Stimulated activated CD8-positive, alpha-beta memory T cell treated with anti-CD3 and anti-CD28 coated beads, Interleukin-7, amount 100 ng/mL, for 1 hour (primary cell): Measurements from ENCODE around the gene FNBP1.

Experiments used
- DNase-seq, 2 donors: peaks; one replicate each; pipeline ENCODE4 v3.0.0-alpha.2; 2020; ENCODE audit warnings: low read depth in 2 of 2

FNBP1 gene

DNA sequence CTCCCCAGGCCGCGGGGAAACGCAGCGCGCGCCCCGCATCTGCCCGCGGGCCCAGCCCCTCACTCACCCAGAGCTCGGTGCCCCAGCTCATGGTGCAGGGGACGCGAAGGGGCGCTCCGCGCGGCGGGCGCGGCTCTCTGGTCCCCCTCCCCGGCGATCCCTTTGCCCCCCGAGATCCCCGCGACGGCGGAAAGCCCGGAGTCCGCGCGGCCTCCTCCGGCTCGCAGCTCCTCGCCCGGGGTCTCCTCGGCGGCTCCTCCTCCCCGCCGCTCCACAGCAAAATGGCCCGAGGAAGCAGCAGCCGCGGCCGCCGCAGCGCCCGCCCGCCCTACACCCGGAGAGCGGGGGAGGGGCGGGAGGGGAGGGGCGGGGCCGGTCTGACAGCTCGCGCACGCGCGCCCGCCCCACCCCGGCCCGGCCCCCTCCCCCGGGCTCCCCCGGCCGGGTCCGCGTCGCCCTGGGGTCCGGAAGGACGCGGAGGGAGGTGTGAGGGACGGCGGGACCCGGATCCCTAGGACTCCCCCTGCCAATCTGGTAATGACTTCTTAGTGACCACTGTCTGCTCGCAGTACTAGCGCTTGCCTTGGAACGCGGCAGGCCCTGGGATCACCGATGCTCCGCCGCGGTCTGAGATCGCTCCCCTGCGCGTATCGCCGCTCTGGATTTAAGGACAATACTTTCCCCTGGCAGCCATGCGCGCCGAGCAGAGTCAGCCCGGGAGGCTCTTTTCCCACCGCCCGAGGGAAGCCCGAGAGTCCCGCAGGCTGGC, at the start of gene FNBP1:
TSS of gene FNBP1 (minus strand) at position 305 of the 769 bp plus-strand sequence. CDS start at position 91, 214 bp downstream.
- DNase-seq: peak; percentile 58 to 61

DNA sequence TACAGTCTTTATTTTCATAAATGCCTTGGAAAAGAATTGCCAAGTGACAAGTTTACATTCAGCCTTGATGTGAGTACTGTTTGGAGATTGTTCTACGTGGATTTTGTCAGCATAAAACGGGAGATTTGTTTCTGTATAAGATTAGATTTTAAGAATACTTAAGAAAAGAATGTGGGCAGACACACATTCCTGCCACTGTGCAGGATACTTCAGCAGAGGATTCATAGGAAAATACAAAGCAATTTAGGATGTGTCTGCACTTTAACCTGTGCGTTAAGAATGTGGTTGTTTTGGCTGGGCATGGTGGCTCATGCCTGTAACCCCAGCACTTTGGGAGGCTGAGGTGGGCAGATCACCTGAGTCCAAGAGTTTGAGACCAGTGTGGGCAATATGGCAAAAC, 47.9 kb upstream of the FNBP1 start:
- DNase-seq: no peak

DNA sequence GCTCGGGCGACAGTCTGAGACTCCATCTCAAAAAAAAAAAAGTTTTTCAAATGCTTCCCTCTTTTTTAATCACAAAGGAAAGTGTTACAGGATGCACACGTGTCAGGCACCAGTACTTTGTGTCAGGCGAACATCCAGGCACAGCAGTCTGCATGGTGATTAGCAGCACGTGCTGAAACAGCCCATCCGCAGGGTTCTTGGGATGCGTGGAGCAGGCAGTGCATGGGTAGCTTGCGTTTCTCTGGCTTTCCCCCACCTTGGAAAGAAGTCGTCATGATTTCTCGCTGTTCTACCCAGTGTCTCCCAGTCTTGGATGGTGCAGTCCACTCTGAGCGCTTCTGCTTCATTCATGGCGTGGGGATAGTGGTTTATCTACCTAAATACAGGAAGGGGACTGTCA, 46.2 kb upstream of the FNBP1 start:
- DNase-seq: no peak

DNA sequence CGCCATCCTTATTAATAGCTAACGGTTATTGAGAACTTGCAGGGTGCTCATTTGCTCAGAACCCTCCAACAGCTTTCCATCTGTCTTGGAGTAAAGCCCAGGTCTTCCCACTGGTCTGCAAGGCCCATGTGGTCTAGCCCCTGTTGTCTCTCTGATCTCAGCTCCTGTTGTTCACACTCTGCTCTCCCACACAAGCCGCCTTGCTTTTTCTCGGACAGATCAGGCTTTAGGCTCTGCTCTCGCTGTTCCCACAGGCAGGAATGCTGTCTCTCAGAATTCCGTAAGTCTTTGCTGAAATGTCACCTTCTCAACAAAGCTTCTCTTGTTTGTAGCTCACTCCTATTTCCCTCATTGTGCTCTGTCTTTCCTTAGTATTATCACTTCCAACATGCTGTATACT, 45.1 kb upstream of the FNBP1 start:
- no peak for DNase-seq

DNA sequence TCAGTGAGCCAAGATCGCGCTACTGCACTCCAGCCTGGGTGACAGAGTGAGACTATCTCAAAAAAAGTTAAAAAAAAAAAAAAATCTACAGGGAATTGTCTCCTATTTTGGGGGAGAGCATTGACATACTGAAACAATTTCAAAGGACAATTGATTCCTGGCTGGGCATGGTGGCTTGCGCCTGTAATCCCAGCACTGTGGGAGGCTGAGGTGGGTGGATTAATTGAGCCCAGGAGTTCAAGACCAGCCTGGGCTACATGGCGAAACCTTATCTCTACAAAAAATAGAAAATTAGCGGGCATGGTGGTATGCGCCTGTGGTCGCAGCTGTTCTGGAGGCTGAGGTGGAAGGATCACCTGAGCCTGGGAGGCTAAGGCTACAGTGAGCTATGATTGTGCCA, 41.3 kb upstream of the FNBP1 start:
- DNase-seq: no peak

DNA sequence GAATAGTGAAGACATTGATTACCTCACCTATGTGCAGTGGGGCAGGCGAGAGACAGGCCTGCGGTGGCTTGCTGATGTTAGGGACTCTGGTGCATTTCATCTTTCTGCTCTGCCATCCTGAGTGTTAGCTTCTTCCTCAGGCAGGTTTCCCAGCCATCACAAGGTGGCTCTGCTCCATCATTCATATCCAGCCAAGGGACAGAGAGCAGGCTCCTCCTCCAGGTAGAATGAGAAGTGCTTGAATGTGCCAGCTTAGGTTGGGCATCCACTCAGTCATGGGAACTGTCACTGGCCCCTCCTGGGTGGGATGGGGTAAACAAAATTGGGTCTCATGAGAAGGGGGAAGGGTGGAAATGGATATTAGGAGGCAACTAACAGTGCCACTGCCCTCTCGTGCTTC, 35.6 kb upstream of the FNBP1 start:
- DNase-seq: no peak

DNA sequence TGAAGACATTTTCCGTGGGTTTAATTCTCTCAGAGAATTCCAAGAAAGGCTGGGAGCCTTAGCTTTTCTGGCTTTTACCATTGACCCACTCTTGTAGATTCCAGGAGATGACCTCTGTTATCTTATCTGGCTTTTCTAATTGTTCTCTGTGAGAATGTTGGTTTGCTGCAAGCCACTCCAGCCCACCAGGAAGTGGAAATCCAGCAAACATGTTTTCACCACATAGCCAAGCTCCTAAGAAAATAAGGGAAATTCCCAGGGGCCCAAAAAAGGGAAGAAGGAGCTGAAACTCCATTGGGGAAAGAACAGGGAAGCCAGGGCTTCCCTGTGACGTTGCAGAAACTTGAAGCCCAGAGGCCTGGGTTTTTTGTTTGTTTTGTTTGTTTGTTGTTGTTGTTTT, 30.4 kb upstream of the FNBP1 start:
- no peak for DNase-seq

DNA sequence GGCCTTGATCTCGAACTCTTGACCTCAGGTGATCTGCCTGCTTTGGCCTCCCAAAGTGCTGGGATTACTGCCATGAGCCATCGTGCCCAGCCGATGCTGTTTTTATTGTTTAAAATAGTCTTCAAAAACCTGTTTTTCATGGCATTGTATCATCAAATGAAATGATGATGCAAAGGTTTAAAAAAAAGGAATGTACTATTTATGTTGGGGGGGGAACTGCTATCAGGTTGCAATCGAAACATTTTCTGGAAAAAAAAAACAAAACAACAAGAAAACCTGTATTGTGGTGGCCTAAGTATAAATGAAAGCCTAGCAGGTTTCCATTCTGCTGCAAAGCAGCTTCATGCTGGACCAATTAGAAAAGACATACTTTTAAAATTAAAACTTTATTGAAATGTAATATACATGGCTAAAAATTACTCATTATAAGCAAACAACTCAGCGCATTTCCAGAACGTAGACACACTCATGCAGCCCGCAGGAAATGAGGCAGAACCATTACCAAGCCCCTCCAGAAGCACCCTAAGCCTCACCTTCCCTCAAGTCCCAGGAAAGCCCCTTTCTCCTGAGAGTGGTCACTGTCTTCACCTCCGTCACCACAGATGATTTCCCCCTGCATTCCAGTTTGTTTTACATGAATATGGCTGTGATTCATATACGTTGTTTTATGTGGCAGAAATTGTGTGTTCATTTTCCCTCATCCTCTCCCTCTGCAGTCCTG, 29.7 kb upstream of the FNBP1 start:
- no peak for DNase-seq

DNA sequence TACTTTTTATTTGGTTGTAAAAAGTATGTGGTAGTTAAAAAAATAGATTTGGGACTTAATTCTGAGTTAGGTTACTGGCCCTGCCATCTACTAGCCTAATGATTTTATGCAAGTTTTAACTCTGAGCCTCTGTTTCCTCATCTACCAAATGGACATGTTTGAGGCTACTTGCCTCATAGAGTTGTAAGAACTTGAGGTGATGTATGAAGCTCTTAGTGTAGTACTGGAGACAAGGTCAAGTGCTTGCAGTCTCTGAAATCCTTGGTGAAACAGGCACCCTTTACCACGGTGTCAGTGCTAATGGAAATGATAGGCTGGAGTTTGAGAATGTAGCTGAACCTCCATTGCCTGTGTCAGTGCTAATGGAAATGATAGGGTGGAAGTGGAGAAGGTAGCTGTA, 26.1 kb upstream of the FNBP1 start:
- DNase-seq: no peak

DNA sequence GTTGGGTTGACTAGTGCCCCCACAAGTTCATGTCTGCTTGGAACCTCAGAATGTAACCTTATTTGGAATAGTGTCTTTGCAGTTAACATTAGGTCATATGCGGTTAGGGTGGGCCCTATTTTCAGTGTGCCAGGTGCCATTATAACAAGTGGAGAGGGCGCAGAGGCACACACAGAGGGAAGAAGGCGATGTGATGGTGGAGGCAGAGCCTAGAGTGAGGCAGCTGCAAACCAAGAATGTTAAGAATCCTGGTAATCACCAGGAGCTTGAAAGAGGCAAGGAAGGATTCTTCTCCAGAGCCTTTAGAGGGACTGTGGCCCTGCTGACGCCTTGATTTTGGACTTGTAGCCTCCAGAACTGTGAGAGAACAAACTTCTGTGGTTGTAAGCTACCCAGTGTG, 21.6 kb upstream of the FNBP1 start:
- DNase-seq: no peak

DNA sequence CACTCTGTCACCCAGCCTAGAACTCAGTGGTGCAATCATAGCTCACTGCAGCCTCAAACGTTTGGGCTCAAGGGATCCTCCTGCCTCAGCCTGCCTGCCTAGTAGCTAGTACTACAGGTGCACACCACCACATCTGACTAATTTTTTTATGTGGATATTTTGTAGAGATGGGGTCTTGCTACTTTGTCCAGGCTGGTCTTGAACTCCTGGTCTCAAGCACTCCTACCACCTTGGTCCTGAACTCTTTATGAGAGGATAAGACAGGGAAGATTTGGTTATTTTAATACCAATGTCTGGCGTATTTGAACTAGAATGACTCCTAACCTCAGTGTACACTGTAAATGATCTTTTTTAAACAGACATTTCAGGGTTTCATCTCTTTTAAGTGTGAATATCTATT, 19.8 kb upstream of the FNBP1 start:
- DNase-seq: no peak

DNA sequence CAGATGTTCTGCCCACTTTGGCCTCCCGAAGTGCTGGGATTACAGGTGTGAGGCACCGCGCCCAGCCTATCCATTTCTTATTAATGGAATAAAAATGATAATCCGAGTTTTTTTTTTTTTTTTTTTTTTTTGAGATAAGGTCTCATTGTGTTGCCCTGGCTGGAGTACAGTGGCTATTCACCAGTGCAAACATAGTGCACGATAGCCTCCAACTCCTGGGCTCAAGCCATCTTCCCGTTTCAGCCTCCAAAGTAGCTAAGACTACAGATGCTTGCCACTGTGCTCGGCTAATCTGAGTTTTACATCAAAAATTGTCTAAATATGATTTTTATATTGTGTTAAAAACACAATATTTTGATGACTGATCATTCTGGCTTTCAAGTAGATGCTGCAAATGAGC, 17.3 kb upstream of the FNBP1 start:
- DNase-seq: no peak

DNA sequence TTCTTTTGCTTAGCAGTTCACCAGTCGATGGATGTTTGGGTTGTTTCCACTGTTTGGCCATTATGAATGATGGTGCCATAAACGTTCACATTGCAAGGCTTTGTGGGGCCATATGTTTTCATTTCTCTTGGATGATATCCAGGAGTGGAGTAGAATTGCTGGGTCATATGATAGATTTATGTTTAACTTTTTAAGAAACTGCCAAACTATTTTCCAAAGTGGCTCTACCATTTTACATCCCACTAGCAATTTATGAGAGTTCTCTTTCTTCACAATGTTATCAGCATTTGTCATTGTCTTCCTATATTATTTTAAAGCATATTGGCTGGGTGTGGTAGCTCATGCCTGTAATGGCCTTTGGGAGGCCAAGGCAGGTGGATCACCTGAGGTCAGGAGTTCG, 15.9 kb upstream of the FNBP1 start:
- no peak for DNase-seq

DNA sequence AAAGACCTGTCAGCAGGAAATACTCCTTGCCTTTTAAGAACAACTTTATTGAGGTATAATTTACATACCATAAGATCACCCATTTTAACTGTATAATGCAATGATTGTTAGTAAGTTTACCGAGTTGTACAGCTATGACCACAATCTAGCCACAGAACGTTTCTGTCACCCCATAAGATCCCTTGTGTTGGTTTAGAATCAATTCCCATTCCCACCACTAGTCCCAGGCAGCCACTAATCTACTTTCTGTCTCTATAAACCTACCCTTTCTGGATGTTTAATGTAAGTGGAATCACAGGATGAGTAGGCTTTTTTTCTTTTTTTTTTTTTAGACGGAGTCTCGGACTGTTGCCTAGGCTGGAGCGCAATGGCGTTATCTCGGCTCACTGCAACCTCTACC, 15.2 kb upstream of the FNBP1 start:
- DNase-seq: no peak

DNA sequence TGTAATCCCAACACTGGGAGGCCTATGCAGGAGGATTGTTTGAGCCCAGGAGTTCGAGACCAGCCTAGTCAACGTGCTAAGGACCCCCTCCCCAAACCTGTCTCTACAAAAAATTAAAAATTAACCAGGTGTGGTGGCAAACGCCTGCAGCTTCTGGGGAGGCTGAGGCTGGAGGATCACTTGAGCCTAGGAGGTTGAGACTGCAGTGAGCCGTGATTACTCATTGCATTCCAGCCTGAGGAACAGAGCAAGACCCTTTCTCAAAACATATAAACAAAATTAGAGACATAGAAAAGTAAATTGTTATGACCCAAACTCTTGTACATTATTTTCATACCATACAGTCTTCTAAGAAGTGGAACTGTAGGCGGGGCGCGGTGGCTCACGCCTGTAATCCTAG, 11.8 kb upstream of the FNBP1 start:
- no peak for DNase-seq

DNA sequence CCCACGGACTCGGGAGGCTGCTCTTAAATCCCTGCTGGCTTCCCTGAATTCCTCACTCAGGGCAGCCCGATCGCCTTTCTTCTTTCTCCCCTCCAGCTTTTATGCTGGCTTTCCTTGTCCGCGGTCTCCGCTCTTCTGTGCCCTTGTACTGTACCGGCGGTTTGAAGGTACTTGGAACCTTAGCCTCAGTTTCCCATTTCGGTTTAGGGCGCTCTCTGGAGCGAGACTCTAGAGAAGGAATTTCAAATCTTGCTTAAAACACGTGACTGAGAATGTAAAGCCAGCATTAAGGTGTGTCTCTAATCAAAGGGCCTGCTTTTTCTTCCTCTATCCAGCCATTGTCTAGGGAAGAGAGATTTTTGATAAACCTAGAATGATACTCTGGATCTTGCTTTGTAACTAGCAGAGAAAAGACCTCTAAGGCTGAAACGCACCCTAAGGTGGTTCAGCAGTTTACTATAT, 11.4 kb upstream of the FNBP1 start:
- no peak for DNase-seq

DNA sequence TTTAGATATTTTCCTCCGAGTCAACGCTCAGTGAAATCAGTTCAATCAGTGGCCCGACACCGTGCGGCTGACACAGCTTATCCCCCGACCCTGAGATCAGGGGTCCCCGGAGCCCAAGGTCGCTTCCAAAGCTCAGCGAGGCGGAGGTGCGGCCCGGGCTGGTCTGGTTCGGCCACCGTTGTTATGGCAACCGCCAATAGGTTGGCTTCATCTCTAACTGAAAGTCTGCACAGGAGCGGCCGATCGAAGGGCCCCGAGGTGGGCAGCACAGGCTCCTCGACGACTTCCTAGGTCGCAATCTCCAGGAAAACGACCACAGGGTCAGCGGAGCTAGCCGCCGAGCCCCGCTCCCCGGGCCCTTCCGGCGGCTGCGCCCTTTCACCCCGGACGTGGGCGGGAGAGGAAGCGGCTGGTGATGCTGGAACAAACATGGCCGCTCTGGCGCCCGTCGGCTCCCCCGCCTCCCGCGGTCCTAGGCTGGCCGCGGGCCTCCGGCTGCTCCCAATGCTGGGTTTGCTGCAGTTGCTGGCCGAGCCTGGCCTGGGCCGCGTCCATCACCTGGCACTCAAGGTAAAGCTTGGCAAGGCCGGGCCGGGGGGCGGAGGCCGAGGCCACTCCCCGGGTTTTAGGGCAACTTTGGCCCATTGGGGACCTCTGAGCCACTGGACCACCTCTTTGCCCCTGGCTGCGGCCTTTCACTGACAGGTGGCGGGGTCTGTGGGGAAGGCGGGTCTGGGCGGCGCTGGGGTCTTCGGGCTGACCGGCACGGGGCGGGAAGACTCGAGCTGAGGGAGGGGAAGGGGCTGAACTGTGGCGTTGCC, 10.7 kb upstream of the FNBP1 start, which contains the start of gene GPR107:
TSS of gene GPR107 (plus strand) at position 403 of the 821 bp plus-strand sequence. CDS start at position 430, 27 bp downstream.
- DNase-seq: peak; percentile 51 to 55

DNA sequence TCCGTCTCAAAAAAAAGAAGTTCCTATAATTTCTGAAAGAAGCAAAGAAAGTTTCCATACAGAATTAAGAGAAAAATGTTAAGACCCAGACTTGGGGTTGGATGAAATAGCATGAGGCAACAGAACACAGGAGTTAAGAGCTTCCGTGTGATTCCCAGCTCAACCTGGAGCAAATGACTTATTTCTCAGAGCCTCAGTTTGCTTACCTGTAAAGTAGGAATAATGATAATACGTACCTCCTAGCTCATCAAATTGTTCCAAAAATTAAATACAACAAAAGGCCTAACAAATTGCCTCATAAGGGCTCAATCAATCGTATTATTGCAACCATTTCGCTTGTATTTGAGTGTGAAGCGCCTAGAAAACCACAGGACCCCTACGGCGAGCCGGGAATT, 10.1 kb upstream of the FNBP1 start:
- no peak for DNase-seq

DNA sequence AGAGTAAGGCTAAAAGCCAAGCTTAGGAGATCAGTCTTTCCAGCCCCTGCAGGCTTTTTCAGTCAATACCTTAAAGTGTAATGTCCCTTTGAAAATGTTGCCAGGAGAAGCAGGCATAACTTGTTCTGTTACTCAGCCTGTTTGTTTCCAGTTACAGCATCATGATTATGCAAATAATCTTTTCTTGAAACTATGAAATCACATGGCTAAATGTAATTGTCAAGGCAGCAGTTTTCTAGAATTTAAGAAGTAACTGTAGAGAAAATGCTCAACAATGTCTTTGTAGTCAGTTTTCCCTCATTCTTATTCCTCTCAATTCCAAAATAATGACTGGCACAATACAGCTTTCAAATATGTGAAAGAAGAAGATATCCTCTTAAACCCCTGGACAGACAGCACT, 8.9 kb upstream of the FNBP1 start:
- DNase-seq: no peak

DNA sequence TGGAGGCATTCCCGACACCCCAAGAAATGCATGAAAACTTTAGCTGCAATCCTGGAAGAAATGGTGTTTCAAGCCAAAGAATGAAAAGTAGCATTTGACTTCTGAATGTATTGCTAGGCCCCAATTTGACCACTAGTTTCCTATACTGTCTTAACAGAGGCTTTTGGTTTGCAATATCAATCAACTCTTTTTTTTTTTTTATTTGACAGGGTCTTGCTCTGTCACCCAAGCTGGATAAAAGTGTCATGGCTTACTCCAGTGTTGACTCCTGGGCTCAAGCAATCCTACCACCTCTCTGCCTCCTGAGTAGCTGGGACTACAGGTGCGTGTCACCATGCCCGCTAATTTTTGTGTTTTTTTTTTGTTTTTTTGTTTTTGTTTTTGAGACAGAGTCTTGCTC, 7.5 kb upstream of the FNBP1 start:
- no peak for DNase-seq

DNA sequence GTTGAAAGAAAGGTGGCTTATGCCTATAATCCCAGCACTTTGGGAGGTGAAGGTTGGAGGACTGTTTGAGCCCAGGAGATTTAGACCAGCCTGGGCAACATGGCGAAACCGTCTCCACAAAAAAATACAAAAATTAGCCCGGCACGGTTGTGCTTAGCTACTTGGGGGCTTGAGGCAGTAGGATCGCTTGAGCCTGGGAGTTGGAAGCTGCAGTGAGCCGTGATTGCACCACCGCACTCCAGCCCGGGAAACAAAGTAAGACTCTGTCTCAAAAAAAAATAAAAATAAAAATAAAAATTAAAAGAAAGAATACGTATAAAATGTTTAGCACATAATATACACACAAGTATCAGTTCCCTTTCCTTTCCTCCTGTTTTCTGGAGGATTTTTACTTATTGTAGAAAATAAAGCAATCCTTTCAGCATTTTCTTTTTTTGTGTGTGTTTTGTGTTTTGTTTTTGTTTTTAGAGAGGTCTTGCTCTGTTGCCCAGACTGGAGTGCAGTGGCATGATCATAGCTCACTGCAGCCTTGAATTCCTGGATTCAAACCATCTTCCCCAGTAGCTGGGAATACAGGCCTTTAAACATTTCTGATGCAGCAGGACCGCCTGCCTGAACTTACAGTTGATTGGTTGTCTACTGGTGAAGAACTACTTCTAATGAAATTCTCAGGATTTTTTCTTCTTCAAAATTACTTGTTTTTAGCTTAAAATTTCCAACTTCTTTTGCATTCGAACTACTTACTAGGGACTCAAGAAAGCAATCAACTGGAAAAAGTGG, 6.6 kb upstream of the FNBP1 start:
- DNase-seq: no peak
